Measurements from ENCODE around the gene AFG3L2. TPM values are rescaled to one million over a fixed set of nuclear protein-coding genes. Genes with fewer than 3 reads are reported as not detected.

The AFG3L2 gene
- total RNA-seq, 2 experiments from 2014 or later, result 60.6 to 64.0 TPM

DNA sequence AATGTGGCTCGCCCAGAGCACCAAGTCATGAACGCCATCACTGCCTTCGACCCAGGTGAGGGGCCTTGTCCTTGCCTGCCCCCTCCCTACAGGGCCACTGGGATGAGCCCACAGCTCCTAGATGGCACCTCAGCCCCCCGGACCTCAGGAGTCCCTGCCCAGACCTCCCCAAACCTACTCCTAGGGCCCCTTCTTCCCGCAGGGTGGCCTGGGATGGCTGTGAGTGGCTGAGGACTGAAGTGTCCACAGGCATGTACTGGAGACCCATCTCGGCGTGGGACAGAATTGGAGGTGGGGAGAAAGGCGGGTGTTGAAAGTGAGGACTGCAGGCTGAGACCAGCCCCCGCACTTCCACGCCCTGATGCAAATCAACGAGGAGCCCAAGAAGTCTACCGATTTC is 71.8 kb downstream of the AFG3L2 start:
- peaks cover 35% of the 10 kb centered on the region for H3K27me3 Mint-ChIP-seq
- no peak overlapping the region for H3K27ac Mint-ChIP-seq
- peaks cover 12% of the 10 kb centered on the region for H3K4me1 Mint-ChIP-seq (ENCODE audit: low read depth)
- ChIA-PET POLR2A (no interaction called here), CTCF (no interaction called here)
- TF ChIP-seq, protein P1, sequence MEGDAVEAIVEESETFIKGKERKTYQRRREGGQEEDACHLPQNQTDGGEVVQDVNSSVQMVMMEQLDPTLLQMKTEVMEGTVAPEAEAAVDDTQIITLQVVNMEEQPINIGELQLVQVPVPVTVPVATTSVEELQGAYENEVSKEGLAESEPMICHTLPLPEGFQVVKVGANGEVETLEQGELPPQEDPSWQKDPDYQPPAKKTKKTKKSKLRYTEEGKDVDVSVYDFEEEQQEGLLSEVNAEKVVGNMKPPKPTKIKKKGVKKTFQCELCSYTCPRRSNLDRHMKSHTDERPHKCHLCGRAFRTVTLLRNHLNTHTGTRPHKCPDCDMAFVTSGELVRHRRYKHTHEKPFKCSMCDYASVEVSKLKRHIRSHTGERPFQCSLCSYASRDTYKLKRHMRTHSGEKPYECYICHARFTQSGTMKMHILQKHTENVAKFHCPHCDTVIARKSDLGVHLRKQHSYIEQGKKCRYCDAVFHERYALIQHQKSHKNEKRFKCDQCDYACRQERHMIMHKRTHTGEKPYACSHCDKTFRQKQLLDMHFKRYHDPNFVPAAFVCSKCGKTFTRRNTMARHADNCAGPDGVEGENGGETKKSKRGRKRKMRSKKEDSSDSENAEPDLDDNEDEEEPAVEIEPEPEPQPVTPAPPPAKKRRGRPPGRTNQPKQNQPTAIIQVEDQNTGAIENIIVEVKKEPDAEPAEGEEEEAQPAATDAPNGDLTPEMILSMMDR (IDR thresholded peaks at IDR 0.05), result no peak
- H3K36me3 Mint-ChIP-seq (ENCODE audit: low read depth), result peaks cover 4% of the 10 kb centered on the region
- DNase-seq, result no peak
- intact Hi-C loops (cut with micrococcal nuclease), result no loop called here
- no peaks in the 10 kb centered on the region for H3K9me3 Mint-ChIP-seq
- H3K4me3 Mint-ChIP-seq, result no peak overlapping the region
- ATAC-seq, result no peak

GRCh38 chr18:12304351-12305210 is 72.4 kb downstream of the AFG3L2 start:
- POLR2A ChIA-PET, result no interaction called here
- Mint-ChIP-seq H3K9me3 (no peaks in the 10 kb centered on the region), H3K36me3 (ENCODE audit: low read depth) (peaks cover under 1% of the 10 kb centered on the region), H3K4me3 (no peak overlapping the region), H3K27me3 (peaks cover 32% of the 10 kb centered on the region), H3K27ac (no peak overlapping the region), H3K4me1 (ENCODE audit: low read depth) (peaks cover 10% of the 10 kb centered on the region)
- CTCF ChIA-PET, result no interaction called here
- TF ChIP-seq, protein P1 (IDR thresholded peaks at IDR 0.05), result no peak
- ATAC-seq (no peak), DNase-seq (no peak)
- intact Hi-C loops (cut with micrococcal nuclease), result no loop called here

- Mint-ChIP-seq H3K27ac (no peak overlapping the region), H3K36me3 (ENCODE audit: low read depth) (no peaks in the 10 kb centered on the region), H3K9me3 (no peaks in the 10 kb centered on the region), H3K4me1 (ENCODE audit: low read depth) (peaks cover 9% of the 10 kb centered on the region), H3K4me3 (no peak overlapping the region), H3K27me3 (peaks cover 30% of the 10 kb centered on the region)
- ATAC-seq, result no peak
- ChIA-PET POLR2A (no interaction called here), CTCF (no interaction called here)
- TF ChIP-seq, protein P1 (IDR thresholded peaks at IDR 0.05), result no peak
- intact Hi-C loops (cut with micrococcal nuclease), result no loop called here
- no peak for DNase-seq
Measured at GRCh38 chr18:12302391-12303147, 74.5 kb downstream of the AFG3L2 start.

- Mint-ChIP-seq H3K27ac (no peak overlapping the region), H3K4me1 (ENCODE audit: low read depth) (no peaks in the 10 kb centered on the region), H3K4me3 (no peak overlapping the region), H3K27me3 (peaks cover 21% of the 10 kb centered on the region), H3K36me3 (ENCODE audit: low read depth) (no peaks in the 10 kb centered on the region), H3K9me3 (no peaks in the 10 kb centered on the region)
- no peak for ATAC-seq
- ChIA-PET POLR2A (no interaction called here), CTCF (no interaction called here)
- intact Hi-C loops (cut with micrococcal nuclease), result no loop called here
- TF ChIP-seq, protein P1 (IDR thresholded peaks at IDR 0.05), result no peak
- DNase-seq, result no peak
Measured at GRCh38 chr18:12301263-12302005, 75.6 kb downstream of the AFG3L2 start.
